Bronchial epithelial cell (primary cell): ENCODE measurements around the gene SMOC1. TPM values are rescaled to one million over a fixed set of nuclear protein-coding genes. Genes with fewer than 3 reads are reported as not detected.

Experiments
- DNase-seq: peaks from one replicate; pipeline ENCODE4 v3.0.0-alpha.2; 2010; ENCODE audit warnings: low read depth
- FAIRE-seq: peaks from 2 replicates; lab custom pipeline; 2011; peaks lifted over from hg19 to GRCh38; lab: Jason Lieb, UNC
- H3K27me3 ChIP-seq: 2 replicates; pipeline ENCODE4 v1.5.1; 2011; ENCODE audit warnings: low read length; ENCODE audit not compliant: control insufficient read depth, insufficient read depth
- H3K36me3 ChIP-seq: 2 replicates; pipeline ENCODE4 v1.5.1; 2011; ENCODE audit warnings: low read length; ENCODE audit not compliant: control insufficient read depth, insufficient read depth
- H3K4me3 ChIP-seq: 2 replicates; pipeline ENCODE4 v1.5.1; 2011; ENCODE audit warnings: mild to moderate bottlenecking, low read depth, low read length, control low read depth
- total RNA-seq: library from RNA; depleted of rRNA; stranded (reverse); fragments of >200 nt; gene quantifications from 2 replicates; pipeline ENCODE4 v1.2.1, GENCODE V29; 2014
- TF ChIP-seq, protein P1 (sequence below): IDR thresholded peaks from 2 replicates; pipeline ENCODE4 v1.5.1; 2011; ENCODE audit warnings: mild to moderate bottlenecking, moderate library complexity, low read length, control low read depth, inconsistent platforms; ENCODE audit not compliant: insufficient read depth, severe bottlenecking

SMOC1 gene
- total RNA-seq, 1 donor from 2014 or later, result 16.3 TPM

DNA sequence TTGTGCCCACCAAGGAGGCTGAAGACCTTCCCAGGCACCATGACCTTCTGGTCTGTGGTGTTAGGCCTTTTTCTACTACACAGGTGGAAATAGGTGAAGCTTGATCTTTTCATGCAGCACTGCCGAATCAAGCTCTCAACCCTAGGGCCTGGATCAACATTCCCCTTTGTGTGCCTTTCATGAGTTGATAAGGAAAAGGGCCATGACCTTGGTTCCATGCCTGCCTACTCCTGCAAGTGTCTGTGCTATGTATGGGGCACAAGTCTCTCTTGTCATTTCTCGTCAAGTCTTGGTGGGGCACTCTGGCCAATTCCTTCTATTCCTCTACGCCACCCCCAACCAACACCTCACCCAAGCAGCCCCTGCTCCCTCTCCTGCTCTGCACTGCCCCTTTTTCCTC, 155.0 kb downstream of the SMOC1 start:
- Histone ChIP-seq H3K4me3 (no peak overlapping the region), H3K27me3 (no peaks in the 10 kb centered on the region), H3K36me3 (no peaks in the 10 kb centered on the region)
- DNase-seq (no peak), FAIRE-seq (peak; percentile 18)
- TF ChIP-seq, protein P1, sequence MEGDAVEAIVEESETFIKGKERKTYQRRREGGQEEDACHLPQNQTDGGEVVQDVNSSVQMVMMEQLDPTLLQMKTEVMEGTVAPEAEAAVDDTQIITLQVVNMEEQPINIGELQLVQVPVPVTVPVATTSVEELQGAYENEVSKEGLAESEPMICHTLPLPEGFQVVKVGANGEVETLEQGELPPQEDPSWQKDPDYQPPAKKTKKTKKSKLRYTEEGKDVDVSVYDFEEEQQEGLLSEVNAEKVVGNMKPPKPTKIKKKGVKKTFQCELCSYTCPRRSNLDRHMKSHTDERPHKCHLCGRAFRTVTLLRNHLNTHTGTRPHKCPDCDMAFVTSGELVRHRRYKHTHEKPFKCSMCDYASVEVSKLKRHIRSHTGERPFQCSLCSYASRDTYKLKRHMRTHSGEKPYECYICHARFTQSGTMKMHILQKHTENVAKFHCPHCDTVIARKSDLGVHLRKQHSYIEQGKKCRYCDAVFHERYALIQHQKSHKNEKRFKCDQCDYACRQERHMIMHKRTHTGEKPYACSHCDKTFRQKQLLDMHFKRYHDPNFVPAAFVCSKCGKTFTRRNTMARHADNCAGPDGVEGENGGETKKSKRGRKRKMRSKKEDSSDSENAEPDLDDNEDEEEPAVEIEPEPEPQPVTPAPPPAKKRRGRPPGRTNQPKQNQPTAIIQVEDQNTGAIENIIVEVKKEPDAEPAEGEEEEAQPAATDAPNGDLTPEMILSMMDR, result no peak

DNA sequence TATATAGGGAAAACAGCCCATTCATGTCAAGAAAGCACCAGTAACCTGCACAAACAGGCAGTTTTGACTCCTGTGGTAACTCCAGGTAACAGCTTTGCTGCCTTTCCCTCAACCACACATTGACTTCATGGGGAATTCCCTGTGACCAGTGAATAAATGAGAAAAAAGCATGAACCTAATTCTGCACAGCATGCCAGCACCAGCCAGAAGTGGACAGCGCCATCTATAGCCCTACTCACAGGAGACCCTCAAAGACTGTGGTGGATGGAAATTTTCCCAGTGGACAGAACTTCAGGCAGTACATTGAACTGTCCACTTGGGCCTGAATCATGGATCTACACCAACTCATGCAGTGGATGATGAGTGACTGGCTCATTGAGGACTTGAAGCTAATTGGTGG, 157.4 kb downstream of the SMOC1 start:
- FAIRE-seq (no peak), DNase-seq (no peak)
- Histone ChIP-seq H3K27me3 (peaks cover 2% of the 10 kb centered on the region), H3K36me3 (no peaks in the 10 kb centered on the region), H3K4me3 (no peak overlapping the region)
- TF ChIP-seq, protein P1, result no peak

DNA sequence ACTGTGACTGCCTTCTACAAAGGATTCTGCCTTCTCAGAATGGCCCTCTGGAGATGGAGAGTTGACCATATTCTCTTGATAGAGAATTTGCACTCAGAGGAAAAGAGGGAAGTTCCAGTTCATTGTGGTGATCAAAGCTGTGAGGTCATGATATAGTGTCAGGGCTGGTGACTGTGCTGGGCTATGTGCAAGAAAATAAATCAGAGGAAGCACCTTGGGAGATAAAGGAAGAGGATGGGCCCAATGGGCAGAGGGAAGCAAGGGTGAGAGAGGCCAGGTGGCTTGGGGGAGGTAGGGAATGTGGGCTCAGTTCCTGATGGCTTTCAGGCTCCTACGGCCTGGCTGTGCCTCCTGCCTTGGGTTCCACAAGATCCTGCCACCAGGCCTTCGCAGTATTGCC, 163.8 kb downstream of the SMOC1 start:
- FAIRE-seq, result no peak
- TF ChIP-seq, protein P1, result no peak
- DNase-seq, result no peak
- no peak overlapping the region for H3K4me3 ChIP-seq
- H3K36me3 ChIP-seq, result no peaks in the 10 kb centered on the region
- peaks cover 4% of the 10 kb centered on the region for H3K27me3 ChIP-seq

DNA sequence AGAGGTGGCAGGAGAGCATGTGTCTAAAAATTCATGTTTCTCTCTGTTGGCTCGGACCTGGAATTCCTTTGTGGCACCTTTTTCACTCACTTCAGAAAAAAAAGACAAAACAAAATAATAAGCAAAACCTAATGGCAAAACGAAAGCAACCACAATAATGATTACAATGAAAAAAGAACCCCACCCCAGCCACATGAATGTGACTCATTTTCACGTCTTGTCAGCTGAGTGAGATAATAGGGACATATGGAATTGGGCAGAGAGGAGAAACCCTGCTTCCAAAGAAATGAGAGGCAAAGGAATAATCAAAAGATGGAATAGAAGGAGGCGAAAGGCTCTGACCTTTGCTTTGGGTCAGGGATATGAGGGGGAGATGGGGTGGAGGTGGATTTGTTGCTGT, 166.1 kb downstream of the SMOC1 start:
- H3K36me3 ChIP-seq, result no peaks in the 10 kb centered on the region
- DNase-seq (peak; percentile 41), FAIRE-seq (no peak)
- H3K4me3 ChIP-seq, result no peak overlapping the region
- TF ChIP-seq, protein P1, result no peak
- H3K27me3 ChIP-seq, result peaks cover 4% of the 10 kb centered on the region

DNA sequence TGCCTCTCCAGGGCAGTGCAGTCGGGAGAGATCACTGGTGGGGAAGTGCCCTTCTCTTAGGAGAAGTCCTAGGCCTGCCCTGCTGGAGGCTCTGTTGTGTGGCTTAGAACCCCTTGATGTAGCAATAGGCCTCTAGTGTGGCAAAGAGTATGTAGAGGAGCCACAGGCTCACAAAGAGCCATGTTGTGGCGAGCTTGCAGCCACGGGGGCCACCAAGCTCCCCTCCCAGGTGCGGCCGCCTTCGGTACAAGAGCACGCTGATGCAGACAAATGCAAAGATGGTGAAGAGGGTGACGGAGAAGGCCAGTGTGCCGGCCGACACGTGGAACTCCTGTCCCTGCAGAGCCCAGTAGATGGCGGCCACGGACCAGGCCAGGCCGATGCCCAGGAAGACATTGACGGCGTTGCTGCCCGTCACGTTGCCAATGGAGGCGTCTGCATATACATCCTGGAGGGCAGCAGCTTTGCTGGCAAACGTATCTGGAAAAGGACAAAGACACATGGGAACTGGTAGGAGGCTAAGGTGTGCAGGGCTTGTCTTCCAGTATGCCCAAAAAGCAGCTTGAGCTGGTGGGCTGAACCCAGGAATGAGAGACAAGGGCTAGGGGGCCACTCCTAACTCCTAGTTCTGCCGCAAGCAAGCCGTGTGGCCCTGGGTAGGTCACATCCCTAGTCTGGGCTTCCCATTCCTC, 166.8 kb downstream of the SMOC1 start:
- peaks cover 2% of the 10 kb centered on the region for H3K27me3 ChIP-seq
- DNase-seq, result peak; percentile 61
- H3K36me3 ChIP-seq, result no peaks in the 10 kb centered on the region
- no peak overlapping the region for H3K4me3 ChIP-seq
- FAIRE-seq, result no peak
- TF ChIP-seq, protein P1, result peak; percentile 96
